T-helper 2 cell treated with Interferon-gamma antibody and Interleukin-4, amounts not matched to agents 100 ng/mL and 5 ng/mL, for 36 hours (primary cell): Measurements from ENCODE around the gene FRMD3. TPM values are rescaled to one million over a fixed set of nuclear protein-coding genes. Genes with fewer than 3 reads are reported as not detected.

Experiments used
- total RNA-seq: library from RNA; stranded (reverse); gene quantifications from 2 replicates; pipeline ENCODE4 v1.2.3, GENCODE V29; 2022

The FRMD3 gene
- total RNA-seq, 1 donor from 2014 or later, result 0.70 TPM

Other genes starting within 250 kb of the FRMD3 start
- gene IDNK, start 84.7 kb upstream of the FRMD3 start, total RNA-seq, result 9.1 and 9.7 TPM in 2 replicates
- 119 and 126 TPM in 2 replicates for gene UBQLN1, start 169.6 kb upstream of the FRMD3 start, total RNA-seq